Ishikawa (cell line): ENCODE measurements around the gene DHRS9.

ENCODE experiments used
- CEBPB ChIP-seq: IDR thresholded peaks from 2 replicates; pipeline ENCODE4 v1.6.1; 2012
- CREB1 ChIP-seq: IDR thresholded peaks from 2 replicates; pipeline ENCODE4 v1.6.1; 2012; ENCODE audit warnings: low read depth
- EGR1 ChIP-seq: IDR thresholded peaks from 2 replicates; pipeline ENCODE4 v1.6.1; 2012
- EP300 ChIP-seq: IDR thresholded peaks from 2 replicates; pipeline ENCODE4 v1.6.1; 2012; ENCODE audit warnings: borderline replicate concordance
- FOXM1 ChIP-seq: IDR thresholded peaks from 2 replicates; pipeline ENCODE4 v1.6.1; 2012; ENCODE audit warnings: low read depth, borderline replicate concordance
- NFIC ChIP-seq: IDR thresholded peaks from 2 replicates; pipeline ENCODE4 v1.6.1; 2012
- RAD21 ChIP-seq: IDR thresholded peaks from 2 replicates; pipeline ENCODE4 v1.6.1; 2012; ENCODE audit warnings: low read depth
- TAF1 ChIP-seq: IDR thresholded peaks from 2 replicates; pipeline ENCODE4 v1.6.1; 2012; ENCODE audit warnings: low read depth, mild to moderate bottlenecking
- TCF12 ChIP-seq: IDR thresholded peaks from 2 replicates; pipeline ENCODE4 v1.6.1; 2012; ENCODE audit warnings: low read depth
- TEAD4 ChIP-seq: IDR thresholded peaks from 2 replicates; pipeline ENCODE4 v1.6.1; 2012
- YY1 ChIP-seq: IDR thresholded peaks from 2 replicates; pipeline ENCODE4 v1.6.1; 2012; ENCODE audit warnings: low read depth
- ZBTB7A ChIP-seq: IDR thresholded peaks from 2 replicates; pipeline ENCODE4 v1.6.1; 2012; ENCODE audit warnings: low read depth
- TF ChIP-seq, protein P1 (sequence below): IDR thresholded peaks from 2 replicates; pipeline ENCODE4 v1.6.1; 2012
- TF ChIP-seq, protein P2 (sequence below): IDR thresholded peaks from 2 replicates; pipeline ENCODE4 v1.6.1; 2012; ENCODE audit warnings: low read depth, mild to moderate bottlenecking
- TF ChIP-seq, protein P3 (sequence below): IDR thresholded peaks from 2 replicates; pipeline ENCODE4 v1.6.1; 2012

The DHRS9 gene

DNA sequence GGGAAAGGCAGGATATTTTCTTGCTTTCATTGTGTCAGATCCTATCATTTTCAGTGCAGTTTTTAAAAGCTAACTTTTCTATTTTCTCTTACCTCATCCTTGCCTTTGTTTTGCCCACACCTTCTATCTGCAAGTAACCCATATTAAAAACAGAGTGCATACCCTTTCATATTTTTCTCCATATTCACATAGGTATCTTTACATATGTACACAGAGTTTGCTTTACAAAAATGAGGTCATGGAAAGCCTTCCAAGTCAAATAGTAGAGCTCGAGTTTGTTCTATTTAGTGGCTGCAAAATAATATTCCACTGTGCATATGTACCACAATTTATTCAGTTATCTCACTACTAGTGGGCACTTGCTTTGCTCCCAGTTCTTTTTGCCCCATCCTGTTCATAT is 3.9 kb upstream of the DHRS9 start:
- TF ChIP-seq, protein P1, sequence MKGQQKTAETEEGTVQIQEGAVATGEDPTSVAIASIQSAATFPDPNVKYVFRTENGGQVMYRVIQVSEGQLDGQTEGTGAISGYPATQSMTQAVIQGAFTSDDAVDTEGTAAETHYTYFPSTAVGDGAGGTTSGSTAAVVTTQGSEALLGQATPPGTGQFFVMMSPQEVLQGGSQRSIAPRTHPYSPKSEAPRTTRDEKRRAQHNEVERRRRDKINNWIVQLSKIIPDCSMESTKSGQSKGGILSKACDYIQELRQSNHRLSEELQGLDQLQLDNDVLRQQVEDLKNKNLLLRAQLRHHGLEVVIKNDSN = no peak
- no peak for TF ChIP-seq NFIC
- TF ChIP-seq EGR1 = no peak
- no peak for TF ChIP-seq TEAD4
- no peak for TF ChIP-seq EP300

DNA sequence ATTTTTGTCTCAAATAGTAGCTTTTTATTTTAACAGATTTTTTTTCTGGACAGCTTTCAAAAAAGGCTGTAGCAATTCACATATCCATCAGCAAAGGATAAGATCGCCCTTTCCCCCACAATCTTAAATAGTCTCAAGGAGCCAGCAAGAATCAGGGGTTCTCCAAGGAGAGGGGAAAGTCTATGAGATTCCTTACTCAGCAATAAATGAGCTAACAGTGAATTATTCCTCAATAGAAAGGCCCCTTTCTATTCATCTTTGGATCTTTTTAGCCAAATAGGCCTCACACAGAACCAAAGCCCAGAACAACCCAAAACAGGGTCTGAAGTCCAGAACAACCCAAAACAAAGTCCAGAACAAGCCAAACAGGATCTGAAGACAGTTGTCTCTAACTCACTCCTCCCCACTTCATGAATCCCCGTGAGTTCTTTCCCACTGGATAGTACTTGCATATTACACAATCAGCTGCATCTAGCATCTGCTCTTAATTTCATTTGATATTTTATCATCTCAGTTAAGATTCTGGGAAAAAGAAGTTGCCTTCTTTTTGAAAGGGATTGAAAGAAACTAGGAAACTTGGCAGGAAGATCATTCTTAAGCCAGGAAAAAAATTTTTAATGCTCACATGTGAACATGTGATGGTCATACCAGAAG is 3.4 kb upstream of the DHRS9 start:
- TF ChIP-seq, protein P2, sequence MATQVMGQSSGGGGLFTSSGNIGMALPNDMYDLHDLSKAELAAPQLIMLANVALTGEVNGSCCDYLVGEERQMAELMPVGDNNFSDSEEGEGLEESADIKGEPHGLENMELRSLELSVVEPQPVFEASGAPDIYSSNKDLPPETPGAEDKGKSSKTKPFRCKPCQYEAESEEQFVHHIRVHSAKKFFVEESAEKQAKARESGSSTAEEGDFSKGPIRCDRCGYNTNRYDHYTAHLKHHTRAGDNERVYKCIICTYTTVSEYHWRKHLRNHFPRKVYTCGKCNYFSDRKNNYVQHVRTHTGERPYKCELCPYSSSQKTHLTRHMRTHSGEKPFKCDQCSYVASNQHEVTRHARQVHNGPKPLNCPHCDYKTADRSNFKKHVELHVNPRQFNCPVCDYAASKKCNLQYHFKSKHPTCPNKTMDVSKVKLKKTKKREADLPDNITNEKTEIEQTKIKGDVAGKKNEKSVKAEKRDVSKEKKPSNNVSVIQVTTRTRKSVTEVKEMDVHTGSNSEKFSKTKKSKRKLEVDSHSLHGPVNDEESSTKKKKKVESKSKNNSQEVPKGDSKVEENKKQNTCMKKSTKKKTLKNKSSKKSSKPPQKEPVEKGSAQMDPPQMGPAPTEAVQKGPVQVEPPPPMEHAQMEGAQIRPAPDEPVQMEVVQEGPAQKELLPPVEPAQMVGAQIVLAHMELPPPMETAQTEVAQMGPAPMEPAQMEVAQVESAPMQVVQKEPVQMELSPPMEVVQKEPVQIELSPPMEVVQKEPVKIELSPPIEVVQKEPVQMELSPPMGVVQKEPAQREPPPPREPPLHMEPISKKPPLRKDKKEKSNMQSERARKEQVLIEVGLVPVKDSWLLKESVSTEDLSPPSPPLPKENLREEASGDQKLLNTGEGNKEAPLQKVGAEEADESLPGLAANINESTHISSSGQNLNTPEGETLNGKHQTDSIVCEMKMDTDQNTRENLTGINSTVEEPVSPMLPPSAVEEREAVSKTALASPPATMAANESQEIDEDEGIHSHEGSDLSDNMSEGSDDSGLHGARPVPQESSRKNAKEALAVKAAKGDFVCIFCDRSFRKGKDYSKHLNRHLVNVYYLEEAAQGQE = no peak
- TF ChIP-seq TAF1 = no peak
- no peak for TF ChIP-seq RAD21
- TF ChIP-seq, protein P3, sequence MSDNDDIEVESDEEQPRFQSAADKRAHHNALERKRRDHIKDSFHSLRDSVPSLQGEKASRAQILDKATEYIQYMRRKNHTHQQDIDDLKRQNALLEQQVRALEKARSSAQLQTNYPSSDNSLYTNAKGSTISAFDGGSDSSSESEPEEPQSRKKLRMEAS = no peak
- no peak for TF ChIP-seq ZBTB7A
- no peak for TF ChIP-seq YY1
- no peak for TF ChIP-seq TCF12
- no peak for TF ChIP-seq FOXM1
- no peak for TF ChIP-seq CEBPB
- TF ChIP-seq NFIC = no peak
- no peak for TF ChIP-seq CREB1
- no peak for TF ChIP-seq TEAD4
- TF ChIP-seq, protein P1 = no peak
- no peak for TF ChIP-seq EGR1

DNA sequence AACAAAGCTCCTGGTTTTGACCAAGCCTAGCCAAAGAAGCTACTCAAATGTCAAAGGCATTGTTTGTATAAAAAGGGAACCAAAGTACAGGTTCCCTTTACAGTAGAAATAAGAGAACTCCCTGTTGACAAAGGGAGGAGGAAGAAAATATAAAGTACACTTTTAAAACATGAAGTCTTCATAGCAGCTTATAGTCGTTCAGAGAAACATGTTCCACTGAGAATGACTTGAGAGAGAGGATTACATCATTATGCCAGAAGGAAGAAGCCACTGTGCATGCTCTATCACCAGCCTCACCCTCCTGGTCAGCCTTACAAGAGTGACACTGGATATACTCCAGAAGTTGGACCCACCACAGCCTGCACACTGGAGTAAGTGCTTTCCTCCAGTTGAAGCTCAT is 2.5 kb upstream of the DHRS9 start:
- TF ChIP-seq EP300 (no peak), ZBTB7A (no peak), YY1 (no peak)

DNA sequence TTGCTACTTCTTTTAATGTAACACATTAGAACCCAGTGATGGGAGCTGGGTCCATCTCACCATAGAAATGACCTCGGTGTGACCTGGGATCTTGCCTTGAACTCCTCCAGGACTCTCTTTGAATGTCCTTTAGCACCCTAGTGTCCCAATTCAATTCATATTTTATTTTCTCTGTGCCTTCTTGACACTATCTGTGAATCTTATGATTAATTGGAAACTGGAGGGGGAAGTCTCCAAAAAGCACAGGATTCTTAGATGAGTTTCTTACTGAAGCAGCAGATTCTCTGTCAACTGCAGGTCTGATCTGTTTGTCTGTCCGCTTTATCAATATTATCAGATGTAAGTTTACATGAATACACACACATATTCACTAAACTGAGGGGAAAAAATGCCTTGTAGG is 470 bp downstream of the DHRS9 start:
- no peak for TF ChIP-seq TEAD4
- no peak for TF ChIP-seq TAF1
- TF ChIP-seq EGR1 = no peak
- no peak for TF ChIP-seq FOXM1
- no peak for TF ChIP-seq TCF12
- no peak for TF ChIP-seq NFIC
- TF ChIP-seq, protein P2 = no peak
- no peak for TF ChIP-seq CEBPB
- TF ChIP-seq, protein P3 = no peak
- TF ChIP-seq CREB1 = no peak

DNA sequence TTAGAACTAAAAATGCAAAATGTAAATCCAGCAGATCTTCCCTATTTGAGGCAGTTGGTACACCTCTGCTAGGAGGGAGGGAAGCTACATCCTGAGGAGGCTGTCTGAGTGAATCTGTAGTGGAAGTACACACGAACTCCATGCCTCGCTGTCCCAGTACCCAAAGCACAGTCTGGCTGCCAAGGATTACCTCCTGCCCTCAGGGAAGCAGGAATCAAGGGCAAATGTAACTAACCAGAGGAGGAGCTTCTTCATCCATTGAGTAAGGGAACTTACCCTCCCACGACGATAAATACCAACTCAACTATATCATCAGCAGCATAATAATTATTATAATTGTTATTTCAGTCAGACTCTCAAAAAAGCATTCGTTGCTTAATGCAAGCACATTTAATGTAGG is 2.1 kb downstream of the DHRS9 start:
- TF ChIP-seq TEAD4 = no peak
- TF ChIP-seq TAF1 = no peak
- TF ChIP-seq CEBPB = no peak
- TF ChIP-seq CREB1 = no peak
- no peak for TF ChIP-seq YY1
- TF ChIP-seq, protein P3 = no peak
- no peak for TF ChIP-seq NFIC
- no peak for TF ChIP-seq EGR1
- TF ChIP-seq, protein P2 = no peak
- no peak for TF ChIP-seq ZBTB7A
- no peak for TF ChIP-seq FOXM1
- TF ChIP-seq, protein P1 = no peak
- TF ChIP-seq TCF12 = no peak
